Heart right ventricle (tissue), 16 donors: ENCODE data around the gene SLC7A8. TPM values are rescaled to one million over a fixed set of nuclear protein-coding genes. Genes with fewer than 3 reads are reported as not detected.

ENCODE experiments used
- ATAC-seq, 8 donors: fragments of 200-7000 bp; cut with Tn5 transposase; one replicate each; pipeline ENCODE4 v1.9.1; 2020; ENCODE audit warnings: mild to moderate bottlenecking in 8 of 8, moderate library complexity in 8 of 8, moderate number of reproducible peaks in 1 of 8
- DNase-seq, 2 donors: peaks; one replicate each; pipeline ENCODE4 v3.0.0-alpha.2; 2020
- H3K27ac ChIP-seq, 10 donors: fragments of 200-600 bp; sonication (generic) in 2 of 10; one replicate each; pipeline versions ENCODE4 v1.5.0 to v1.8.0; 2020 to 2022; ENCODE audit warnings: mild to moderate bottlenecking in 3 of 10
- H3K27me3 ChIP-seq, 7 donors: fragments of 200-600 bp; one replicate each; pipeline ENCODE4 v1.8.0; 2021 to 2022; ENCODE audit warnings: mild to moderate bottlenecking in 2 of 7
- H3K36me3 ChIP-seq, 9 donors: fragments of 200-600 bp; sonication (generic) in 1 of 9; one replicate each; pipeline versions ENCODE4 v1.5.0 to v1.8.0; 2020 to 2022; ENCODE audit warnings: mild to moderate bottlenecking in 2 of 9
- H3K4me1 ChIP-seq, 9 donors: fragments of 200-600 bp; sonication (generic) in 1 of 9; one replicate each; pipeline versions ENCODE4 v1.5.0 to v1.8.0; 2020 to 2022; ENCODE audit warnings: mild to moderate bottlenecking in 4 of 9
- H3K4me3 ChIP-seq, 10 donors: fragments of 200-600 bp; sonication (generic) in 2 of 10; one replicate each; pipeline versions ENCODE4 v1.5.0 to v1.8.0; 2020 to 2022; ENCODE audit warnings: mild to moderate bottlenecking in 7 of 10, moderate library complexity in 2 of 10
- H3K9me3 ChIP-seq, 11 donors: fragments of 200-600 bp in 10 of 11; sonication (generic) in 2 of 11; one replicate each; pipeline versions ENCODE4 v1.5.0 to v1.8.0; 2013 to 2022; ENCODE audit warnings: mild to moderate bottlenecking in 2 of 11, control low read depth in 1 of 11, moderate library complexity in 1 of 11
- CTCF ChIP-seq, 9 donors: fragments of 200-600 bp; sonication (generic) in 2 of 9; IDR thresholded peaks; one replicate each; pipeline versions ENCODE4 v1.5.0 to v1.8.0; 2021 to 2022; ENCODE audit warnings: antibody characterized with exemption in 9 of 9, mild to moderate bottlenecking in 5 of 9, moderate library complexity in 1 of 9
- WGBS, 2 donors: extraction: QIAGEN DNeasy Blood & Tissue Kit; methylation state at CpG; one replicate each; pipeline ENCODE4 v1.1.7; 2013; ENCODE audit warnings: inconsistent platforms in 1 of 2; 5-methylcytosine and 5-hydroxymethylcytosine counted together
- intact Hi-C, 10 donors: fragments of 100-400 bp; cut with DNase I; formaldehyde crosslinking; loops; one replicate each; pipeline versions ENCODE4 v1.11.1 to v1.14.2; 2022
- polyA plus RNA-seq, 2 donors: library from polyadenylated mRNA; stranded (reverse); fragments of 200-250 nt; gene quantifications; one replicate each; pipeline ENCODE4 v1.2.3, GENCODE V29; 2013
- total RNA-seq, 10 donors: library from RNA; stranded (reverse); fragmentation: NEBNext Ultra II Directional in 3 of 10; extraction: Animal tissue kit (Norgen Biotek cat#: 25700) in 3 of 10; gene quantifications; one replicate each; pipeline versions ENCODE4 v1.2.1 to v1.2.4, GENCODE V29; 2021 to 2023
- donor health status: Arrhythmogenic right ventricular cardiomyopathy.
- donor health status: ischemic (EF 13 %, LVEDD 7.1; RV severe dilation, severe dysfunction).
- donor health status: healthy with polysubstance abuse.
- donor health status: DM: no; HTN: yes; CAD: no.
- donor health status: DM: no; HTN: no; CAD: no.
- donor health status: ischemic (EF 25% LVEDD 6.9; RV normal size, moderate dysfunction).
- donor health status: ischemic (EF 25% LVEDD 5.7; RV mildly dilated, moderate dysfunction).
- donor health status: healthy.
- donor health status: DM: yes; HTN: yes; CAD: no.
- donor health status: Ischemic cardiomyopathy.
- donor health status: ischemic (EF 35%, LVEDD 5.7; RV mildly dilated, moderate dysfunction).
- donor health status: nonischemic (EF 11% LVEDD 7.7; RV severe dilation, severe dysfunction).
- donor health status: DM: yes; HTN: yes; CAD: no.
- donor health status: PGD.
- donor health status: ischemic (EF 29% LVEDD 5.4; RV normal size, mild dysfunction).
- donor health status: nonischemic (EF 23%, LVEDD 6.1; RV moderate dilation, normal function).

SLC7A8 gene
- total and polyA plus RNA-seq, 12 donors, result 5.9 to 14.9 (median 9.6) TPM

- intact Hi-C loops, result loop anchor here in 1 of 10 donors (5.0 kb wide), 1 partner anchor 848 kb away; no protein-coding TSS in a partner anchor
- WGBS, 2 donors, result 59 to 72% methylated on average over 10 of the region's 10 CpGs
- H3K27ac ChIP-seq, result no peak overlapping the region
- peaks cover 3 to 35% (median 23%) of the 10 kb centered on the region in 9 donors for H3K4me1 ChIP-seq
- H3K36me3 ChIP-seq, result peaks cover 0 to 27% (median 15%) of the 10 kb centered on the region in 9 donors
- ATAC-seq (no peak), DNase-seq (no peak)
- H3K27me3 ChIP-seq, result no peaks in the 10 kb centered on the region
- H3K4me3 ChIP-seq, result no peak overlapping the region
- no peak for TF ChIP-seq CTCF (IDR thresholded peaks at IDR 0.05)
- no peaks in the 10 kb centered on the region for H3K9me3 ChIP-seq
Observed at GRCh38 chr14:23099212-23099861, 84.1 kb downstream of the SLC7A8 start.

GRCh38 chr14:23097786-23098185, 85.7 kb downstream of the SLC7A8 start:
- 77 to 80% methylated on average over 7 of the region's 7 CpGs for WGBS, 2 donors
- Histone ChIP-seq H3K9me3 (no peaks in the 10 kb centered on the region), H3K4me1 (peaks cover 8 to 49% (median 38%) of the 10 kb centered on the region in 9 donors), H3K36me3 (peaks cover 0 to 33% (median 16%) of the 10 kb centered on the region in 9 donors), H3K27me3 (no peaks in the 10 kb centered on the region), H3K27ac (no peak overlapping the region), H3K4me3 (no peak overlapping the region)
- no peak for ATAC-seq
- TF ChIP-seq CTCF (IDR thresholded peaks at IDR 0.05), result no peak
- DNase-seq, result no peak
- intact Hi-C loops, result loop anchor here in 1 of 10 donors (5.0 kb wide), 1 partner anchor 850 kb away; no protein-coding TSS in a partner anchor

- H3K4me1 ChIP-seq, result peaks cover 8 to 62% (median 49%) of the 10 kb centered on the region in 9 donors
- ATAC-seq (peak; percentile 94 to 97 (median 96)), DNase-seq (peak; percentile 34 to 100)
- no peaks in the 10 kb centered on the region for H3K9me3 ChIP-seq
- 0% methylated on average over 46 of the region's 46 CpGs for WGBS, 2 donors
- H3K4me3 ChIP-seq, result peak within 1 kb of the TSS; percentile 66 to 97 (median 76)
- peak within 1 kb of the TSS; percentile 92 to 99 (median 96) for H3K27ac ChIP-seq
- no peaks in the 10 kb centered on the region for H3K27me3 ChIP-seq
- peaks cover 0 to 56% (median 29%) of the 10 kb centered on the region in 9 donors for H3K36me3 ChIP-seq
- intact Hi-C loops, result loop anchor here in 2 of 10 donors (2.0 to 5.0 kb wide), 2 partner anchors 25 to 852 kb away; no protein-coding TSS in a partner anchor
- no peak for TF ChIP-seq CTCF (IDR thresholded peaks at IDR 0.05)
Observed at GRCh38 chr14:23095196-23096108, 88.0 kb downstream of the SLC7A8 start, which contains the start of gene C14orf119. TSS of gene C14orf119 (plus strand) at chr14:23095505. CDS start at chr14:23097659, 2,154 bp downstream.

- Histone ChIP-seq H3K4me3 (peak within 1 kb of the TSS; percentile 66 to 97 (median 76)), H3K36me3 (peaks cover 0 to 63% (median 37%) of the 10 kb centered on the region in 9 donors), H3K4me1 (peaks cover 8 to 67% (median 50%) of the 10 kb centered on the region in 9 donors), H3K9me3 (no peaks in the 10 kb centered on the region), H3K27ac (peak within 1 kb of the TSS; percentile 92 to 99 (median 96)), H3K27me3 (no peaks in the 10 kb centered on the region)
- intact Hi-C loops, result loop anchor here in 2 of 10 donors (1.0 to 5.0 kb wide), 3 partner anchors 23 to 853 kb away; no protein-coding TSS in a partner anchor
- ATAC-seq, result peak; percentile 59 to 77 (median 66)
- WGBS, 2 donors, result 0% methylated on average over 55 of the region's 55 CpGs
- peak; percentile 81 to 99 for DNase-seq
- TF ChIP-seq CTCF (IDR thresholded peaks at IDR 0.05), result no peak
Observed at GRCh38 chr14:23094666-23095195, 88.7 kb downstream of the SLC7A8 start, which contains the start of gene ACIN1. TSS of gene ACIN1 (minus strand) at chr14:23095136. CDS start at chr14:23095112, 24 bp downstream.
